ENCODE data around the gene PIK3CD.

PIK3CD gene

DNA sequence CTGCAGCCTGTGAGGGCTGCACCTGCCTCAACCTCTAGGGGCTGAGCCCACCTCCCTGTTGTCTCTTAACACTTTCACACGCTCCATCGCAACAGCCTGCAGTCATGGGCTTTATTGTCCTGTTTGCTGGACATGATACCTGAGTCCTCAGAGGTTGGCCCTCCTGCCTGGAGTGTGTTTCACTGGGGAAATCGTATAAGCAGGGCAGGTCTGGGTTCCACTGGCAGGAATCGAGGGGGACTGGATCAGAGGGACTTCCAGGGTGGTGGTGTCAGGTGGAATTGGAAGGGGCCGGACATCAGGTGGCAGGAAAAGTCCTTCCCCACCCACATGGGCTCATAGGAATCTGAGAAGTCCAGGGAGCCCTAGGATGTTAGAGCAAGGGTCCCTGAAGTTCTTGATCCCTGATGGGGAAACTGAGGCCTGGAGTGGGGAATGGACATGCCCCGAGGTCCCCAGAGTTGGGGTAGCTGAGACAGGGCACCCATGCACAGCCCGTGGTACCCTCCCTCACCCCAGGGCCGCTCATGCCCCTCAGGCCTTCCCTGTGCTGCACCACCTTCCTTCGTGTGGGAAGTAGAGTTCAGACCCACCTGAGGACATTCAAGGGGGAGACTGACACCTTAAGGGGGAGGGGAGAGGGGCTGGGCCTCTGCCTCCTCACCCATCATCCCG lies 66.6 kb downstream of the PIK3CD start:
- DNase-seq (ENCODE audit: low read depth in 2 of 2): no peak

DNA sequence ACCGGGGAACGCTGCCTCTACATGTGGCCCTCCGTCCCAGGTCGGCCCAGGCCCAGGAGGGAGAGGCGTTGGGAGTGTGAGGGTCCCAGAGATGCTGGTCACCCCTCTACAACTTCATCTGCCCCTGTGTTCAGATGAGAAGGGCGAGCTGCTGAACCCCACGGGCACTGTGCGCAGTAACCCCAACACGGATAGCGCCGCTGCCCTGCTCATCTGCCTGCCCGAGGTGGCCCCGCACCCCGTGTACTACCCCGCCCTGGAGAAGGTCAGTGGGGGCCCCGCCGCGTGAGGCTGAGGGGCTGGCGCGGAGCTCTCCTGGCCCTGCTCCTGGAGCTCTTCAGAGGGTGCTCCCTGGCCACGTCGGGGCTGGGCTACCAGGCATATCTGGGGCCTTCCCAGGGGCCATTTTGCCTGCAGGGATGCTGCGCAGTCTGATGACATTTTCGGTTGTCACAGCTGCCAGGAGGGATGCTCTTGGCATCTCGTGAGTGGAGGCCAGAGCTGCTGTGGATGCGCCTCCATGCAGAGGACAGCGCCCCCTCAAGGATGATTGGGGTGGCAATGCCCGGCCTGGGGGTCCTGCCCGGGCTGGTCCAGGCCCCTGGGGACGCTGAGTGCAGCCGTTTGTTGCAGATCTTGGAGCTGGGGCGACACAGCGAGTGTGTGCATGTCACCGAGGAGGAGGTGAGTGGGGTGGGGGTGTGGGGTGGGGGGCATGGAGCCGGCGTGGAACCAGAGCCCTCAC lies 68.6 kb downstream of the PIK3CD start:
- no peak for DNase-seq (ENCODE audit: low read depth in 2 of 2)

DNA sequence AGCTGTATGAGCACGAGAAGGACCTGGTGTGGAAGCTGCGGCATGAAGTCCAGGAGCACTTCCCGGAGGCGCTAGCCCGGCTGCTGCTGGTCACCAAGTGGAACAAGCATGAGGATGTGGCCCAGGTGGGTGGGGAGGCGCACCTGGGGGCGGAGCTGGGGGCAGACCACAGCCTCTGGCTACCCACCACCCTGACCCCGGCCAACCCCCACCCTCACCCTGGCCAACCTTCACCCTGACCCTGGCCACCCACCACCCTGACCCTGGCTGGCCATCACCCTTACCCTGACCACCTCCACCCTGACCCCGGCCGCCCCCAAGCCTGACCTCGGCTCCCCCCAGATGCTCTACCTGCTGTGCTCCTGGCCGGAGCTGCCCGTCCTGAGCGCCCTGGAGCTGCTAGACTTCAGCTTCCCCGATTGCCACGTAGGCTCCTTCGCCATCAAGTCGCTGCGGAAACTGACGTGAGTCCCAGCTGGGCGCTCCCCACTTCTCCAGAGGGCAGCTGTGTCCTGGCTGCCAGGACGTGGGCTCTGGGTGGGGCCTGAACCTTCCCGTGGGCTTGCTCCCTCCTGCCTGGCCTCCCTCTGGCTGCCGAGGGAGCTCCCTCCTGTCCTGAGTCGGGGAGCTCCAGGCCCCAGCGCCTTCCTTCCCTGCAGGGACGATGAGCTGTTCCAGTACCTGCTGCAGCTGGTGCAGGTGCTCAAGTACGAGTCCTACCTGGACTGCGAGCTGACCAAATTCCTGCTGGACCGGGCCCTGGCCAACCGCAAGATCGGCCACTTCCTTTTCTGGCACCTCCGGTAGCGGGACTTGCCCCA lies 69.5 kb downstream of the PIK3CD start:
- DNase-seq (ENCODE audit: low read depth in 2 of 2): no peak

DNA sequence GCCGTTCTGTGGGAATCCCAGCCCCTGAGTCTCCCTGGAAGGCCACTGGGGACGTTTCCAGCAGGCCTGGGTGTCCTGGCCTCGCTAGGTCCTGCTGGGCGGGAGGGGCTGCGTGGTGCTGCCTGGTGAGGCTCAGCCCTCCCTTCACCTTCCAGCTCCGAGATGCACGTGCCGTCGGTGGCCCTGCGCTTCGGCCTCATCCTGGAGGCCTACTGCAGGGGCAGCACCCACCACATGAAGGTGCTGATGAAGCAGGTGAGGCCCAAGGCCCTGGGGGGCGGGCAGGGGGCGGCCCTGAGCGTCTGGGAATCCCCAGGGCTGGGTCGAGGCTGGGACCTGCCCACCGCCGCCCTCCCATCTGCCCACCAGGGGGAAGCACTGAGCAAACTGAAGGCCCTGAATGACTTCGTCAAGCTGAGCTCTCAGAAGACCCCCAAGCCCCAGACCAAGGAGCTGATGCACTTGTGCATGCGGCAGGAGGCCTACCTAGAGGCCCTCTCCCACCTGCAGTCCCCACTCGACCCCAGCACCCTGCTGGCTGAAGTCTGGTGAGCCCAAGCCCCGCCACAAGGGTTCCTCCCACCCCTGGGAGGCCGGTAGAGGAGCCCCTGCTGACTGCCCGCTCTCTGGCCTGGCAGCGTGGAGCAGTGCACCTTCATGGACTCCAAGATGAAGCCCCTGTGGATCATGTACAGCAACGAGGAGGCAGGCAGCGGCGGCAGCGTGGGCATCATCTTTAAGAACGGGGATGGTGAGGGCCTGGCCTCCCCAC lies 70.3 kb downstream of the PIK3CD start:
- DNase-seq (ENCODE audit: low read depth in 2 of 2): peak; percentile 65 to 70

DNA sequence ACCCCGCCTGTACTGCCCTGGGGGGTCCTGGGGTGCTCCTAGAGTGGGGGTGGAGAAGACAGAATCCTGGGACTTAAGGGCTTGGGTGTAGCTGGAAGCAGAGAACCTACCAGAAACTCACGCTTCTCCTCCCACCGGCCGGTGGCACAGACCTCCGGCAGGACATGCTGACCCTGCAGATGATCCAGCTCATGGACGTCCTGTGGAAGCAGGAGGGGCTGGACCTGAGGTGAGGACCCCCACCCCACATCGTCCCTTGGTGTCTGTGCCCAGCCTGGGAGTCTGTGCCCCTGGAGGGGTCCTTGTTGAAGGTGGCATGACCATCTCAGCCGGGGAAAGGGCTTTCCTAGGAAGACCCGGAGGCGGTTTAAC lies 70.8 kb downstream of the PIK3CD start:
- no peak for DNase-seq (ENCODE audit: low read depth in 2 of 2)

DNA sequence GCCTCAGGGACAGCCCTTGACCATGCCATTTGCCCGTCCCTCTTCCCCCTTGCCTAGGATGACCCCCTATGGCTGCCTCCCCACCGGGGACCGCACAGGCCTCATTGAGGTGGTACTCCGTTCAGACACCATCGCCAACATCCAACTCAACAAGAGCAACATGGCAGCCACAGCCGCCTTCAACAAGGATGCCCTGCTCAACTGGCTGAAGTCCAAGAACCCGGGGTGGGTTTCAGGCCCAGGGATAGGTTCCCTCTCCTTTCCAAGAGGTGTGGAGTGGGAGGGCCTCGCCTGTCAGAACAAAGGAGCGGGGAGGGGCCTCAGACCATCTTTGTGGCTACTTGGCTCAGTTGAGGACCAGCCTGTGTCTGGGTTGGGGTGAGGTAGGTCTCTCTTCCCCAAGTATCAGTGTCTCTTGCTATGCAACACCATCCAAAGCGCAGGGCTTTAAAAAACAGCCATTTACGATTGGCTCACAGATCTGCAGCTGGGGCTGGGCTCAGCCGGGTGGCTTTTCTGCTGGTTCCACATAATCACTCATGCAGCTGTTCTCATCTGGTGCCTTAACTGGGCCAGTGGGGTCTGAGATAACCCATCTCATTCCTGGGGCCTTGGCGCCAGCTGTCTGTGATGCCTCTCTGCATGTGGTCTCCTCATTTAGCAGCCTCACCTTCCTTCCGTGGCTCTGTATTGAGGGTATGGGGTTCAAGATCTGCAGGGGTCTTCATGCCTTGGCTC lies 71.7 kb downstream of the PIK3CD start:
- no peak for DNase-seq (ENCODE audit: low read depth in 2 of 2)

DNA sequence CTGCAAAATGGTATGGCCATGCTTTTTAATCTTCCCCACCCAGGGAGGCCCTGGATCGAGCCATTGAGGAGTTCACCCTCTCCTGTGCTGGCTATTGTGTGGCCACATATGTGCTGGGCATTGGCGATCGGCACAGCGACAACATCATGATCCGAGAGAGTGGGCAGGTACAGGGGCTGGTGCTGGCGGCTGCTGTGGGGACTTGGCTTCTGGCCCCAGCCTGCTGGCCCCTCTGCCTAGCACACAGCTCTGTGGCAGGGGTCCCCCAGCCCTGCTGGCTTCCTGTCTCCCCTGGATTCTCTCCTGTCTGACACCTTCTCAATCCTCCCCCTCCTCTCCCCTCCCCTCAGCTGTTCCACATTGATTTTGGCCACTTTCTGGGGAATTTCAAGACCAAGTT lies 72.4 kb downstream of the PIK3CD start:
- DNase-seq (ENCODE audit: low read depth in 2 of 2): no peak

DNA sequence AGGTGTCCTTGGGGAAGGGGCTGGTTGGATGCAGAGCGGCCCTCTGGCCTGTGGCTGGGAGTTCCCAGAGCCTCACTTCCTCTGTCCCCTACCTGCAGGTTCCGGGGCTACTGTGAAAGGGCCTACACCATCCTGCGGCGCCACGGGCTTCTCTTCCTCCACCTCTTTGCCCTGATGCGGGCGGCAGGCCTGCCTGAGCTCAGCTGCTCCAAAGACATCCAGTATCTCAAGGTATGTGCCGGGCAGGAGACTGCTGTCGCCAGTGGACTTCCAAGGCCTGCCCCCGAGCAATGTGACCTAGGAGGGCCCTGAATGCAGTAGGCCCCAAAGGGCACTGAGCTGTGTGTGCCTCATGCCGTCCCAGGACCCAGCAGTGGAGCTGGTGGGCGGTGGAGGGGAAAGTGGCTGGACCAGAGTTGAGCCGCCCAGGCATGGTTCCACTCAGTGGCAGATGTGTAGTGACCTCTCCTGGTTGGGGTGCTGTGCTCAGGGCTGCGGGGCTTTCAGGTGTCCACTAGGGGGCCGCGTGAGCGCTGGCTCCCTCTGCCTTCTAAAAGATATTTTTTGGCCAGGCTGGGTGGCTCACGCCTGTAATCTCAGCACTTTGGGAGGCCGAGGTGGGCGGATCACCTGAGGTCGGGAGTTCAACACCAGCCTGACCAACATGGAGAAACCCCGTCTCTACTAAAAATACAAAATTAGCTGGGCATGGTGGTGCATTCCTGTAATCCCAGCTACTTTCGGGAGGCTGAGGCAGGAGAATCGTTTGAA lies 73.4 kb downstream of the PIK3CD start:
- DNase-seq (ENCODE audit: low read depth in 2 of 2): peak; percentile 61 to 63

DNA sequence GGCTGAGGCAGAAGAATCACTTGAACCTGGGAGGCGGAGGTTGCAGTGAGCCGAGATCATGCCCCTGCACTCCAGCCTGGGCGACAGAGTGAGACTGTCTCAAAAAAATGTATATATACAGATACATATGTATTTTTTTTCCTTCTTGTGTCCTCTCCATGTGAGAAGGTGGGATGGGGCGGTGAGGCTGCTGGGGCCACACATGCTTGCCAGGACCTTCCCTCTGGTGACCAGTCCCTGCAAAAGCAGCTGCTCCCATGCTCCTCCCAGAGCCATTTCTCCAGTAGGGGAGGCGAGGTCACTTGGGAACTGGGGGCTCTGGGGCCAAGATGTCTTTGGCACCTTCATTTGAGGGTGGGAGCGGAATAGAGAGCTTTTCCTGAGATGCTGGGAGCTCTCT lies 74.9 kb downstream of the PIK3CD start:
- no peak for DNase-seq (ENCODE audit: low read depth in 2 of 2)

DNA sequence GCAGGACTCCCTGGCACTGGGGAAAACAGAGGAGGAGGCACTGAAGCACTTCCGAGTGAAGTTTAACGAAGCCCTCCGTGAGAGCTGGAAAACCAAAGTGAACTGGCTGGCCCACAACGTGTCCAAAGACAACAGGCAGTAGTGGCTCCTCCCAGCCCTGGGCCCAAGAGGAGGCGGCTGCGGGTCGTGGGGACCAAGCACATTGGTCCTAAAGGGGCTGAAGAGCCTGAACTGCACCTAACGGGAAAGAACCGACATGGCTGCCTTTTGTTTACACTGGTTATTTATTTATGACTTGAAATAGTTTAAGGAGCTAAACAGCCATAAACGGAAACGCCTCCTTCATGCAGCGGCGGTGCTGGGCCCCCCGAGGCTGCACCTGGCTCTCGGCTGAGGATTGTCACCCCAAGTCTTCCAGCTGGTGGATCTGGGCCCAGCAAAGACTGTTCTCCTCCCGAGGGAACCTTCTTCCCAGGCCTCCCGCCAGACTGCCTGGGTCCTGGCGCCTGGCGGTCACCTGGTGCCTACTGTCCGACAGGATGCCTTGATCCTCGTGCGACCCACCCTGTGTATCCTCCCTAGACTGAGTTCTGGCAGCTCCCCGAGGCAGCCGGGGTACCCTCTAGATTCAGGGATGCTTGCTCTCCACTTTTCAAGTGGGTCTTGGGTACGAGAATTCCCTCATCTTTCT lies 75.5 kb downstream of the PIK3CD start:
- DNase-seq (ENCODE audit: low read depth in 2 of 2): no peak

DNA sequence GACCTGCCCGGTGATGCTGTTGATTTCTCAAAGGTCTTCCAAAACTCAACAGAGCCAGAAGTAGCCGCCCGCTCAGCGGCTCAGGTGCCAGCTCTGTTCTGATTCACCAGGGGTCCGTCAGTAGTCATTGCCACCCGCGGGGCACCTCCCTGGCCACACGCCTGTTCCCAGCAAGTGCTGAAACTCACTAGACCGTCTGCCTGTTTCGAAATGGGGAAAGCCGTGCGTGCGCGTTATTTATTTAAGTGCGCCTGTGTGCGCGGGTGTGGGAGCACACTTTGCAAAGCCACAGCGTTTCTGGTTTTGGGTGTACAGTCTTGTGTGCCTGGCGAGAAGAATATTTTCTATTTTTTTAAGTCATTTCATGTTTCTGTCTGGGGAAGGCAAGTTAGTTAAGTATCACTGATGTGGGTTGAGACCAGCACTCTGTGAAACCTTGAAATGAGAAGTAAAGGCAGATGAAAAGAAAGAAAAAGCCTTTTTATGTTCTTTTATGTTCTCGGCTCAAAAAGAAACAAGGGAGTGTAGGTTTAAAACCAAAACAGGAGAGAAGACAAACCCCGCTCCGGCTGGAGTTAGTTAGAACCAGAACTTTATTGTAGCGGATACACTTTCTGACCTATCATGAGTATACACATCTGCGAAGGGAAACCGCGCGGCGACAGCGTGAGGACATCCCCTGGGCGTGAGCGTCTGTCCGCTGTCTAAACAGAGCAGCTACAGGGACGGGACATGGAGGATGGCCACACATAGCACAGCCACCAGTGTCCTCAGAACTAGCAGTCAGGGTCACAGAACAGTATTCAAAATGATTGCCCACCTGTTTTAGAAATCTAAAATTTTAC lies 77.1 kb downstream of the PIK3CD start:
- peak; percentile 49 to 63 for DNase-seq (ENCODE audit: low read depth in 2 of 2)

DNA sequence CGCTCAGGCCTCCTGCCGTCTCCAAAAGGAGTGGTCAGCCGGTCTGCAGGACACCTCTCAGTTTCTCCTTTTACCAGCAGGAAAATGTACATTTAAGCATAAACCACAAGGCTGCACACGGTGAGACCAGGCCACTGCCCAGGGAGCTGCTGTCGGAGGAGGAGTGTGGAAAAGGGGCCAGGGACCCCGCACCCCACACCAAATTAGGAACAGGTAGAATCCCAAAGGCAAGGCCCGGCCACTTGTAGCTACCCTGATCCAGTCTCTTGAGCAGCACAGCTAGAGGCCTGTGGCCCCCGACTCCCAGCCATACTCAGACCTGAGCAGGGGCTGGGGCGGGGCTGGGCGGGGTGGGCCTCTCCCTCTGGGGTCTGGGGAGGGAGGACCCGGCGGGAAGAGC lies 78.0 kb downstream of the PIK3CD start:
- DNase-seq (ENCODE audit: low read depth in 2 of 2): no peak

DNA sequence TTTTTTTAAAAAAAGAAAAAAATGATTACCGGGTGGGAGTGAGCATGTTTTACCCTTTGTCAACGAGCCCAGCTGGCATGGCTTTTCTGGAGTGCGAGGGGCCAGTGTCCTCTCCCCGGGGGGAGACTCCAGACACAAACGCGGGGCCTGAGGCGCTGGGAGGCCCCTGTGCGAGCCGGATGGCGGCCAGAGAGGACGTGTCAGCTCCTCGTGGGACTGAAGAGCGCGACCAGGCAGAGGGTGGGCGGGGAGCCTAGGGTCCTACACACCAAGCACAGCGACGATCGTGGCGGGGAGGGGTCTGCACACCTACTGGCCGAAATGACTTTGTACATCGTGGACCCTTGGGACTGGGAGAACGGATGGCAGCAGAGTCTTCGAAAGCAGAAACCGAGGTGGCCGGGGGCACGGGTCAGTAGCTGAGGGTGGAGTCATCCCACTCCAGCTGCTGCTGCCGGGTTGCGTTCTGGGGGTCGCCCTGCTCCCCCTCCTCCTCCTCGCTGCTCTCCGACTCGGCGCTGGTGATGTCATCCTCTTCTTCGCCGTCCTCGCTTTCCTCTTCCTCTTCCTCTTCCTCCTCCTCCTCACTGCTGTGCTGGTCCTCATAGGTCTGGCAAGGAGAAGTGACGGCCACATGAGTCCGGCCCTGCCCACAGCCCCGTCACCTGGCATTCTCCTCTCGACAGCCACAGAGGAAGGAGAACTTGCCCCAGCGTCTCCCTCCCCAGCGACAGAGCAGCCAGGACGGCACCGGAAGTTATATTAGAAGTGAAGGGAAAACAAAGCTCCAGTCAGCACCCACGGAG lies 78.8 kb downstream of the PIK3CD start:
- no peak for DNase-seq (ENCODE audit: low read depth in 2 of 2)

DNA sequence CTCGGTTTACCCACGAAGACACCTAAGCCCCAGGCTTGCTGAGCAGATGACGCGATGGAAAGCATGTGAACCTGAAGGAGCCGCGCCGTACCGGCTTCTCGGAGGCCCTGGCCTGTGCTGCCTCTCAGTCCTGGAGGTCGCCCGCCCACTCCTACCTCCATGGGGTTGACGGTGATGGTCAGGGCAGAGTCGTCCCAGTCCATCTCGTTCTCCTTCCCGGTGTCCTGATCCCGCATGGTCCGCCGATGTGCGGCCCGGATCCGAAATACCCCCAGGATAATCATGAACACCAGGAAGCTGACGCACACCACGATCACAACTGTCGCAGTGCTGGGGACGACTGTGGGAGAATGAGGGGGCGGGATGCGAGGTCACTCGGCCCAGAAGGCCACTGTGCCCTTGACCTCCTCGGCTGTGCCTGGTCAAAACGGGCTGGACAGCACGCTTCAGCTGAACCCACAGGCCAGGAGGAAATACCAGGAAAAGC lies 79.6 kb downstream of the PIK3CD start:
- no peak for DNase-seq (ENCODE audit: low read depth in 2 of 2)

DNA sequence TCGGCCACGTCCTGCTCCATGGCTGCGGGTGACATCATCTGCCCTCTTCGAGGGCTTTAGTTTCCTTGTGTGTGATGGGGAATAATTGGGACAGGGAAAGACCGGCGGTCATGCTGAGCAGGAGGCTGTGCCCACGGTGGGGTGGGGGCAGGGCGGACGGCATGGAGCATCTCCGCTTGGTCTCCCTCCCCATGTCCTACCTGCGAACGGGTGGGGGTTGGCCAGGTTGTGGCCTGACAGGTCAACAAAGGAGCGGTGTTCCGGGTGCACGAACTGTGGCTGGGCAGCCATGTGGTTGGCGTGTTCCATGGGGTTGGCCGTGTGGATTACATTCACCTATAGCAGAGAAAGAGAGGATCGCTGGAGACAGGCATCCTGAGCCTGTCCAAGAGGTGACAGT lies 80.0 kb downstream of the PIK3CD start:
- DNase-seq (ENCODE audit: low read depth in 2 of 2): no peak

DNA sequence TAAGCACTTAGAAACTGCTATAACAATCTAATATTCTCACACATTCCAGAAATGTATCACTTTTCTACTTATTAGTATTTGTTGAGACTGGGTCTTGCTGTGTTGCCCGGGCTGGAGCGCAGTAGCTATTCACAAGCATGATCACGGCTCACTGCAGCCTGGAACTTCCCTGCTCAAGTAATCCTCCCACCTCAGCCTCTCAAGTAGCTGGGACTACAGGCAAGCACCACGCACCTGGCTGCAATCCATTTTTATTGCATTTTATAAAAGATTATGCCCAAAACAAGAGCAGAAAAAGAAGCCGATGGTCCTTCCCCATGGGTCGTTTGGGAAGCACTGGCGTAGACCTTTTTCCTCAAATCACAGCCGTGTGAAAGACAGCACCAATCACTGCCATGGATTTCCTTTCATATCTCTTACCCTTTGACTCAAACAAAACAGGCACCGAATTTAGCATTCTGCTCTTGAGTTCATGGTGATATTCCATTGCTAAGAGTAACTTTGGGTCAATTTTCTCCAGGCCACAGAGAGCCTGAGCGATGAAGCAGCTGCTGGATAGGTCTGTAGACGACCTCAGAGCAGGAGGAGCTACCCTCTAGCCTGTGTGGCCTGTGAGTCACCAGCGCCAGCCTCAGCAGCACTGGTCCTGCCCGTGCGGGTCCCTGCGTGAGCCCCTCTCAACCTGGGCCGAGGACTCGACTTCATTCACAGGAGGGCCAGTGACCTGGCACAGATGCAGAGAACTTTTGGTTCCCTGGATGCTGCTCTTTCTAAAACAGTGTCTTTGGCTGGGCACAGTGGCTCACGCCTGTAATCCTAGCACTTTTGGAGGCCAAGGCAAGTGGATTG lies 80.8 kb downstream of the PIK3CD start:
- no peak for DNase-seq (ENCODE audit: low read depth in 2 of 2)

DNA sequence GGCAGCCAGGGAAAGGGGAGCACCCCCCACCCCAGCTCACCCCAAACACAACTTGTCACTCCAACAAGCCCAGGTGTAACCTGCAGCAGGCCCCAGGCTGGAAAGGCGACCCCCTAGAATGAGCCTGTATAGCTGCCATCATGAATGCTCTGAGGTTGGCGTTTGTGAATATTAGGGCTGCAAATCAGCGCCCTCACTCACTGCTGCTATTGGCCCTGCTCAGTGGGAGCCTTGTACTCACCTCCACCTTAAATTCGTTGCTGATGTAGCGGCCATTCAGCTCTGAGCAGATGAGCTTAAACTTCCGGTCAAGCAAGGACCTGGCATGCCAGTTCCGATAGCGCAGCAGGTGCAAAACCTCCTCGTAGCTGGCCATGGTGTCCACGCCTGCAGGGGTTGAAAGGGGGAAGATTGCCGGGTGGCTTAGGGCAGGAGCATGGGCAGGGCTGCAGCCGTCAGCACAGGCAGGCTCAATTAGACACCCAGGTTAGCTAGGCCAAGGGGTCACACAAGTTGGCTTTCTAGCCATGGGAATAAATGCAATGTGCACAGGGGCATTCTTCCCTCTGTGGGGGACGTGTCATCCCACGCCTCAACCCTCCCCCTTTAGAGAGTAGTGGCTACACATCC lies 81.7 kb downstream of the PIK3CD start:
- DNase-seq (ENCODE audit: low read depth in 2 of 2): no peak

All from activated CD4-positive, alpha-beta T cell treated with anti-CD3 and anti-CD28 coated beads for 24 hours (primary cell).